Left ventricle myocardium inferior (tissue), 1 donor: Measurements from ENCODE around the gene VRK3. TPM values are rescaled to one million over a fixed set of nuclear protein-coding genes. Genes with fewer than 3 reads are reported as not detected.
"Not testable (repeated sequence)": the region's sequence is repeated elsewhere in the genome, so short reads cannot be mapped to it uniquely, and the experiment has no call there.

Experiments used
- DNase-seq: peaks from one replicate; pipeline ENCODE4 v3.0.0-alpha.2; 2020
- H3K27ac ChIP-seq: fragments of 200-600 bp; replicated peaks from 2 replicates; pipeline ENCODE4 v1.8.0; 2021
- H3K27me3 ChIP-seq: fragments of 200-600 bp; 2 replicates; pipeline ENCODE4 v1.8.0; 2021; ENCODE audit warnings: low read depth
- H3K36me3 ChIP-seq: fragments of 200-600 bp; 2 replicates; pipeline ENCODE4 v1.8.0; 2021
- H3K4me1 ChIP-seq: fragments of 200-600 bp; 2 replicates; pipeline ENCODE4 v1.8.0; 2021
- H3K4me3 ChIP-seq: fragments of 200-600 bp; 2 replicates; pipeline ENCODE4 v1.8.0; 2021; ENCODE audit warnings: mild to moderate bottlenecking, moderate library complexity
- H3K9me3 ChIP-seq: fragments of 200-600 bp; replicated peaks from 2 replicates; pipeline ENCODE4 v1.8.0; 2021
- CTCF ChIP-seq: fragments of 200-600 bp; IDR thresholded peaks from 2 replicates; pipeline ENCODE4 v1.8.0; 2021; ENCODE audit warnings: antibody characterized with exemption, mild to moderate bottlenecking, borderline replicate concordance
- intact Hi-C: fragments of 100-400 bp; cut with micrococcal nuclease; formaldehyde crosslinking; loops from one replicate; pipeline ENCODE4 v1.11.0; 2022
- long read RNA-seq: library from polyadenylated mRNA; unstranded; transcript quantifications from one replicate; pipeline ENCODE4 v2.0.0, GENCODE V29; 2021
- total RNA-seq: library from RNA; stranded (reverse); fragmentation: NEBNext Ultra II Directional; extraction: Animal tissue kit (Norgen Biotek cat#: 25700); gene quantifications from one replicate; pipeline ENCODE4 v1.2.1, GENCODE V29; 2021
- donor health status: DM: no; HTN: yes; CAD: no; lungs with severe emphysema.

VRK3 gene
- 22.6 TPM for total RNA-seq
- long read RNA-seq, transcript VRK3-217 (15 exons, 2,126 nt): major isoform, 5 of 28 reads
- long read RNA-seq, partial matches to known transcripts: 7 of 28 reads
- long read RNA-seq, other reads (novel, unspliced or antisense): 12 of 28 reads

GRCh38 chr19:50025022-50025793 lies at the start of gene VRK3:
TSS of gene VRK3 (minus strand) at chr19:50025372. CDS start at chr19:50016162, 9,210 bp downstream.
- DNase-seq: peak; percentile 98
- intact Hi-C loops: no loop called here
- H3K27me3 ChIP-seq: no peaks in the 10 kb centered on the region
- H3K9me3 ChIP-seq: no peaks in the 10 kb centered on the region
- peaks cover 46% of the 10 kb centered on the region for H3K4me1 ChIP-seq
- peaks cover 6% of the 10 kb centered on the region for H3K36me3 ChIP-seq
- peak within 1 kb of the TSS; percentile 96 for H3K27ac ChIP-seq
- H3K4me3 ChIP-seq: peak within 1 kb of the TSS; percentile 95
- peak; percentile 20 for TF ChIP-seq CTCF

- DNase-seq, intact Hi-C loops, H3K4me1 ChIP-seq, H3K4me3 ChIP-seq, H3K9me3 ChIP-seq, H3K27ac ChIP-seq, H3K36me3 ChIP-seq: not testable (repeated sequence)
- H3K27me3 ChIP-seq: peaks cover 44% of the 10 kb centered on the region
Observed at GRCh38 chr19:50068382-50068781, 43.2 kb upstream of the VRK3 start.

- Histone ChIP-seq H3K27ac (no peak overlapping the region), H3K27me3 (peaks cover 44% of the 10 kb centered on the region), H3K36me3 (no peaks in the 10 kb centered on the region), H3K4me3 (no peak overlapping the region), H3K4me1 (no peaks in the 10 kb centered on the region), H3K9me3 (no peaks in the 10 kb centered on the region)
- TF ChIP-seq CTCF: no peak
- no peak for DNase-seq
- intact Hi-C loops: no loop called here
Observed at GRCh38 chr19:50067575-50067974, 42.4 kb upstream of the VRK3 start.

GRCh38 chr19:50065938-50066337 lies 40.8 kb upstream of the VRK3 start:
- Histone ChIP-seq H3K4me3 (no peak overlapping the region), H3K4me1 (no peaks in the 10 kb centered on the region), H3K27me3 (peaks cover 32% of the 10 kb centered on the region), H3K9me3 (peaks cover 5% of the 10 kb centered on the region), H3K36me3 (no peaks in the 10 kb centered on the region), H3K27ac (no peak overlapping the region)
- DNase-seq: no peak
- intact Hi-C loops: no loop called here
- no peak for TF ChIP-seq CTCF

GRCh38 chr19:50061650-50062049 lies 36.5 kb upstream of the VRK3 start:
- intact Hi-C loops: no loop called here
- TF ChIP-seq CTCF: no peak

GRCh38 chr19:50060107-50060506 lies 34.9 kb upstream of the VRK3 start:
- H3K27ac ChIP-seq: no peak overlapping the region
- intact Hi-C loops: no loop called here
- no peak for TF ChIP-seq CTCF
- peaks cover 4% of the 10 kb centered on the region for H3K27me3 ChIP-seq
- H3K4me3 ChIP-seq: no peak overlapping the region
- H3K36me3 ChIP-seq: no peaks in the 10 kb centered on the region
- peaks cover 43% of the 10 kb centered on the region for H3K9me3 ChIP-seq
- H3K4me1 ChIP-seq: no peaks in the 10 kb centered on the region
- no peak for DNase-seq

More at GRCh38 chr19:50061650-50062049, 36.5 kb upstream of the VRK3 start:
- no peak for DNase-seq
- Histone ChIP-seq H3K9me3 (peaks cover 43% of the 10 kb centered on the region), H3K4me3 (no peak overlapping the region), H3K4me1 (no peaks in the 10 kb centered on the region), H3K27ac (no peak overlapping the region), H3K36me3 (no peaks in the 10 kb centered on the region), H3K27me3 (peaks cover 8% of the 10 kb centered on the region)
